Activated T-cell treated with anti-CD3 and anti-CD28 coated beads for 1 hour (primary cell): ENCODE measurements around the gene PKNOX2.

ENCODE experiments used
- DNase-seq: peaks from one replicate; pipeline ENCODE4 v3.0.0-alpha.2; 2020; ENCODE audit warnings: low read depth

Gene PKNOX2

DNA sequence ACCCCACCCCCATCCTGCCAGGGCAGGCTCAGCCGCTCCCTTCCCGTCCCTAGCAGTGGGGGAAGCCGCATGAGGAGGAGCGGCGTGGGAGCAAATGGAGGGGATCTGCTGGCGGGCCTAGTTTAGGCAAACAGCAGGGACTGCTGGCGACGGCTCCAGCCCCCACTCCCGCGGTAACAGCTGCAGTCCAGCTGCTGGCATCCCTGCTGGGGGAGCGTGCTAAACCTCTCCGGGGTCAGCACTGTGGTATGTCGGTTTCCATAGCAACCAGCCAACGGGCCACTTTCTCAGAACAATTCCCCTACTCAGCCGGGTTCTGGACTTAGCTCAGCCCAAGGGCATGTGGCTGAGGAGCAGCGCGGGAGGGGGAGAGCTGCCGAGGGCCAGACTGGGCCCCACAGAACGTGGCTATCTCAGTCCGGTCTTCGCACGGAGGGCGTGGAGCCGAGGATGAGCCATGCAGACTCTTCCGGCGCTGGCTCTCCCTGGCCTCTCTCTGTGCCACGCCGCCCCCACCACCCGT is 98.8 kb downstream of the PKNOX2 start:
- no peak for DNase-seq

DNA sequence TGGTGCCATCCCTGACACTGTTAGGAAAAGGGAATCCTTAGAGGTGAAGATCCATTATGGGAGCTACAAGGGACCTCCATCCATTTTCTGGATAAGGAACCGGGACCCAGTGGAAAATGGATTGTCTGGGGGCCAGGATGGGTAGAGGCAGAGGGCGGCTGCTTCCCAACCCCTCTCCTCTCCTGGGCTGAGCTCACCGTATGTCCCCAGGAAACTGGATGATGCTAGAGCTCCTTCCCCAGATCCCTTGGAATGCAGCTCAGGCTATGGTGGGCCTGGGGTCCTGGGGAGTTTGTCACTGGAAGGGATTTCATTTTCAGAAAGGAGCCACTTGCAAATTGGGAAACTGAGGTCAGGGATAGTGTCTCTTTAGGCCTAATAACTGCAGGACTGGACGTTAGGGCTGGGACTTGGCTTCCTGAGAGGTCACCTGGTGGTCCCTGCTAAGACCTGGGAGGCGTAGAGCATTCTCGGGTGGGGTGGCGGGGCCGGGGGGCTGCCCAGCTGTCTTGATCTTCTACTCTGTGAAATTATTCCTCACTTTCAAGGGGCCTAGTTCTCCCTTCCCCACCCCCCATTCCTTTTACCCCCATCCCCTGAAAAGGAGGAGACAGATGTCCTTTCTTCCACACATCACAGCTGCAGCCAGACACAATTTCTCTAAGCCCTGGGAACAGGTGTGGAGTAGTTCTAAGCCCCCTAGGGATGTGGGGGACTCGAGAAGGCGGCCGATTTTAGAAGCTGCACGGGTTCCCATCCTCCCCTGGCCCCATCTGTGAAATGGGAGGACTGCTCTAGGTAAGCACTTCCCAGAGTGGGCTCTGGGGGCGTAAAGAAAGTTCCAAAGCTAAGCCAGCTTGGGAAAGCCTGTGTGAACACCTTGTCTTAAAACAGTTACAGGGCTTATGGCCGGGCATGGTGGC is 99.8 kb downstream of the PKNOX2 start:
- no peak for DNase-seq

DNA sequence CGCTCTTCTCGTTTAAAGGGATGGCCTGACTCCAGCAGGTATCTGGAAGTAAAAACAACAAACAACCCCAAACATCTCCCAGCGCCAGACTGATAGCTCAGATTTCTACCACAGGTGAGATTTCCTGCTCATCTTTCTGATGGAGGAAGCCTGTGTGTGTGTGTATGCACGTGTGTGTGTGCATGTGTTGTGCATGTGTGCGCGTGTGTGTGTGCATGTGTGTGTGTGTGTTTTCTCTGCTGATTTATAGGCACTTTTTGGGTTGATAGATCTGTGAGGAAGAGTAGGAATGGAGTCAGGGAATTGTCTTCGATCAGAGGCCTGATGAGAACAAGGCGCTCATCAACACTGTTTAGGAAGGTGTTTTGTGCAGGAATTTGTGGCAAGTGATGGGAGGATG is 103.0 kb downstream of the PKNOX2 start:
- DNase-seq: no peak

DNA sequence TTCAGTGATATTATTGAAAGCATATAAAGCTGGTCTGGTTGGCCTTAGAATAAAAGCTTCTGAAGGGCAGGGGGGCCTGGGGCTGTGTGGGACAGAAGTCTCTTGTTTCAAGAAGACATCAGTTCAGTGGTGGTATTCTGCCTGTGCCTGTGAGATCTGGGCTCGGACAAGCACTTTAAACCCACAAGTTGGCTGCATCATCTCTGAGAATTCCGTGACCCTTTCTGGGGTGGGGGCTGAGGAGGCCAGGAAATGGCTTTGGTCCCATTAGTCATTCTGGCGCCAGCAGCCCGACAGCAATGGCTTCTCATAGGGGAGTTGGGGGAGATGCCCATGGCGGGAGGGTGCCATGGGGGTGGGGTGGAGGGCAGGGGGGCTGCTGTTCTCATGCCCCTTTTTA is 104.1 kb downstream of the PKNOX2 start:
- DNase-seq: no peak

DNA sequence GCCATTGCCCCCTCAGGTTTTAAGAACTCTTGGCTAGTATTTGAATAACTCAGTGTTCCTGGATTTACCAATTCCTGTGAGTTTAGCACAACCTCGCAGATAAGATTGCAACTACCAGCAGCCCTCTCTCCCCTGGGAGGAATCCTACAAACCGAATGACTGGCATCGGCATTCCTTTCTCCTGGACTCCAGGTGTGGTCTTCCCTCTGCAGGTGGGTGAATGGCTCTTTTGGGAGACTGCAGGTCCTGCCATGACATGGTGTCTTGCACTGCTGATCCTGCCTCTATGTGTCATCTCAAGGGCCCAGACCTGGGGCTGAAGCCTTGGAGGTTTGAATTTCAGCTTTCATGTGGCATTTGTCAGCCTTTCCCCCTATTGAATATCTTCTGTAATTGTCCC is 105.6 kb downstream of the PKNOX2 start:
- no peak for DNase-seq

DNA sequence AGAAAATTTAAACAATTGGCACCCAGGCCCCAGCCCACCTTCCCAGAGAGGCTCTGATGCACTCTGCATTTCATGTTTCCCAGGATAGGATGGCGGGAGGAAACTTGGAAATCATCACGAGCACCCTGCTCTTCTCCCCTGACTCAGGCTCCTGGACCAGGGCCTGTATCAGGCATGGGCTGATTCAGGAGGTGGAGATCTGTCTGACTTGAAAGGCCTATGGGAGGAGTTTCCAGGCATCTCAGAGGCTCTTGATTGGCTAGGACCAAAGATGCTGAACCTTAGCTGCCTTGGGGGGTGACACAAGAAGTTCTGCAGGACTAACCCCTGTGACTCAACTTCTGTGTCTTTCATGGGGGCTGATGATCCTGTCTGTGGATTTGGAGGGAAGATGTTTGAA is 106.2 kb downstream of the PKNOX2 start:
- no peak for DNase-seq

DNA sequence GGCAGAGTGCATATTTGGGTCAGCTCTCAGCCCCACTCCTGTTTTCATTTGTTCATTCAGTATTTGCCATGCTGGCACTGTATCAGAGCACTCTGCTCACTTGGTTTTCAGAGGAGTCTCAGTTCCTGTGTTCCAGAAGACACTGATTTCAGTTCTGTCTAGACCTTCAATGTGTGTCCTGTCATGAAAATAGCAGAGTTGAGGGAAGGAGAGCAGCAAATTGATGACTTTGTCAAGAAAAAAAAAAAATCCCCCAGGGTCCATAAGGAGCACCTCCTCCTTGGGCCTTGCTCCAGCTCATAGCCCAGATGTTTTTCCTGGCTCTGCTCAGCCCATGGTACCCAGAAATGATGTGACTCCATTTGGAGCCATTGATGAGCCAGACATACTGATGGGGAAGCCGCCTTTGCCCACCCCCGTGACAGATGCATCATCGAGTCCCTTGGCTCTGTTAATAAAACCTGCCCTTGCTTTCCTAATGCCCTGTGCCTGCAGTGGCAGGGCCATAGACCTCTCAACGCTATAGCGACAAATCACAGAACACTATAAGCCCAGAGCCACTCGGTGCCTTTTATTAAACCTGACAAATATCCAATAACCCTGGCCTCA is 107.0 kb downstream of the PKNOX2 start:
- DNase-seq: no peak

DNA sequence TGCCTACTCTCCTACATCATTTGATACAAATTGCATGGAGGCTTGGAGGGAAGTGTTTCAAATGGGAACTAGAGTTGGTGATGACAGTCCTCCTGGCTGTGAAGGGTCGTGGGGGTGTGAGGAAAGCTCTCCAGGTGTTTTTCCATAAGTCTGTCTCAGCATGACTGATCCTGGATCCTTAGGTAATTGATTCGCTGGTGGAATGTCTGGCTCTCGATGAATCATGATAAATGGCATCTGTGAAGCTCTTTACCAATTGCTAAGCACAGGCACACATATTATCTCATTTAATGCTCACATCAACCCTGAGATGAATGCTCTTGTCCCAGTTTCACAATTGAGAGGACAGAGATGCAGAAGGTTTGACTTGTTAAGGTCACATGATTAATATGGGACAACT is 107.5 kb downstream of the PKNOX2 start:
- no peak for DNase-seq

DNA sequence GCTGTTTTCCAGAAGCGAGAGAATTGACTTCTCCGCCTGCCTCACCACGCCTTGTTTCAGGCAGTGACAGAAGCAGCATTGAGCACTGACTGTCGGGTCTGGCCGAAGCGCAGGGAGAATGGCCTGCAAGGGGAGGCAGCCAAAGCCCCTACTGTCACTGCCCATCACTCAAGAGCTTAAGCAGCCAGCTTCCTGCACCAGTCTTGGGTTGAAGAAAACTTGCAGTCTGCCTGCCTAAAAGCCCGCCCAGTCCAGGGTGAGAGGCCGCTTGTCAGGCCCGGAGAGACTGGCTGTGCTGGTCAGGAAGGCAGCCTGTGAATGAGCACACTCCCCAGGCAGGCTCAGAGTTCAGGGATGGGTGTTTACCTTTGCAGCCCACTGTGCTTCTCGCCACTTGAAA is 108.3 kb downstream of the PKNOX2 start:
- no peak for DNase-seq

DNA sequence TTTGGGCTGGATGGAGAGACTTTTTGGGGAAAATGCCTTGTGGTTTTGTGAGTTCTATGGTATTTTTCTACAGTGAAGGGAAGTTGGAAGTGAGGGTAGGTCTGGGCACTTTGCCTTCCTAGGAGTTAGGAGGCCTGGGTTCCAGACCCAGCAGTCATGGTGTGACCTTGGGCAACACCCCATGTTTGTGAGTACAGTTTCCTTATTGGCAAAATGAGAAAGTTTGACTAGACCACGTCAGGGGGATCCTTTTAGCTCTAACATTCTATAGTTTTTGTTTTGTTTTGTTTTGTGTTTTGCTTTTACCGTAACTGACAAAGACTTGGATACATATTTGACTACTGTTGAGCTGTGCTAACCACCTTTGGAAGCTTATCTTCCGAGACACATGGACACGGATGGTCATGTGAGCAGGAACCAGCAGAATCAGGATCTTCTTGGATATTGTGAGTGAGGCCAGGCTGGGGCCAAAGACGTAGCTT is 109.0 kb downstream of the PKNOX2 start:
- DNase-seq: no peak

DNA sequence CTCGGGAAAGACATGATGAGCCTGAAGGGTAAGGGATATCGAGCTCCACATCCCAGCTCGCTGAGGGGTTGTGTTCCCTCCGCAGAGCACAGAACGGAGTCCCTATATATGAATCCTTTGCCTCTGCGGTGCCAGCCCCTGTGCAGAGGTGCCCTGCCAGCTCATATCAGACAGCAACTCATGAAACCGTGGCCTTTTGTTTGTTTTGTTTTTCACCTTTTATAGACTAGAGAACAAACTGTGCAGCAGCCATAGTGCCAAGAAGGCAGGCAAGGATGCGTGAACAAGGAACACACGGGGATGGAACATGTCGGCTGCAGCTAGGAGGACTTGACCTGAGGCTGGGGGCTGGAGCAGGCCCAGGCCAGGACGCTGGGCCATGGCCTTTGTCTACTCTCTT is 109.8 kb downstream of the PKNOX2 start:
- no peak for DNase-seq

DNA sequence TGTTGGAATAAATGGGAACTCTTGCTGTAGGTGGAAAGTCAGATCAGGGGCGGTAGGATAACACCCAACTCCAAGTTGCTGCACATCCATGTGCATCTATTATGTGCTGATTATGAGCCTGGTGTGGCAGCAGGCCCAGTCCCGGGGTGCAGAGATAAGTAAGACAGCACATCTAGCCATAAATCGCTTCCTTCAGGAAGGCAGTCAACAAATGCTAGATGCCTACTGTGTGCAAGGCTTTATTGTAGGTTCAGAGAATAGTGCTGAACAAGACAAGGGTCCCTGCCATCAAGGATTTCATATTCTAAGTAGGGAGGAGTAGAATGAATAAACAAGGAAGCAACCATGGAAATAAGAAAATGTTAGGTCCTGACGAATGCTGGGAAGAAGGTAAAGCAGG is 110.2 kb downstream of the PKNOX2 start:
- no peak for DNase-seq

DNA sequence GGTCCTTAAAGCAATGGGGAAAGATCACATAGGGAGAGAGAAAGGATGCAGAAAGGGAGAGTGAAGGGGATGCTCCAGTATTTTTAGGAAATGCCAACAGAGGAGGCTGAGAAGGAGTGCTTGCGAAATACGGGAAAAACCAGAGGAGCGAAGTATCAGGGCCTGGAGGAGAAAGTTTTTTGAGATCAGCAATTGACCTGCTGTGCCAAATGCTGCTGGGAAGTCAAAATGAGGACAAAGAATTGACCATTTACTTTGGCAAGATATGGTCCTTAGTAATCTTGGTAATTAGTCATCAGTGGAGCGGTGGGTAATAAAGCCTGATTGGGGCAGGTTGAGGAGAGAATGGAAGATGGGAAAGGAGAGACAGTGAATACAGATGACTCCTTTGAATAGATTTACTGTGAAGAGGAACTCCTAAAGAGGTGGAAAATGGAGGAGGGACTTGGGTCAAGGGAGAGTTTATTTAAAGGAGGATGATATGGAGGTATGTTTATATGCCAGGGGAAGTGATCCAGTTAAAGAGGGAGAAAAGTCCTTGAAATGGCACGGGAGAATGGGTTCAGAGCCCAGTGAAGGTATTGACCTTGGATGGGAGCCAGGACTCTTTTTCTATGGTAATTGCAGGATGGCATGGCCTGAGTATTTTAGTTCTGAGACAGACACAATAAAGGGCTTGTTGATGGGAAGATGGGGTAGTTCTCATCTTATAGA is 111.5 kb downstream of the PKNOX2 start:
- DNase-seq: no peak

DNA sequence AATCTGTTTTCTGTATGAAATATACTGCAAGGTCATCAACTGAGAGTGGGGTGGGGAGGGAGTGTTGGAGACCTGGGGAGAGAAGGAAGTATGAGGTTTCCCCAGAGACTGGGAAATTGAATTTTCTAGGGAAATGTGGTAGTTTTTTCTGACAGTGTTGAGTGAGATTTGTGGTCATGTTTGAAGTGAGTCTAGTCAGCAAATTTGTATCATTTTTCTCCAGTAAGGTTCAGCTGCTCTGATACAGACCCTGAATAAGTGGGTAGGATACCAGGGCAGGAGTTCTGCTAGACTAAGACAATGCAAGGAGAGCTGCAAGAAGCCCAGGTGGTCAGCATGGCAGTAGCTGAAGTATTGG is 112.0 kb downstream of the PKNOX2 start:
- no peak for DNase-seq

DNA sequence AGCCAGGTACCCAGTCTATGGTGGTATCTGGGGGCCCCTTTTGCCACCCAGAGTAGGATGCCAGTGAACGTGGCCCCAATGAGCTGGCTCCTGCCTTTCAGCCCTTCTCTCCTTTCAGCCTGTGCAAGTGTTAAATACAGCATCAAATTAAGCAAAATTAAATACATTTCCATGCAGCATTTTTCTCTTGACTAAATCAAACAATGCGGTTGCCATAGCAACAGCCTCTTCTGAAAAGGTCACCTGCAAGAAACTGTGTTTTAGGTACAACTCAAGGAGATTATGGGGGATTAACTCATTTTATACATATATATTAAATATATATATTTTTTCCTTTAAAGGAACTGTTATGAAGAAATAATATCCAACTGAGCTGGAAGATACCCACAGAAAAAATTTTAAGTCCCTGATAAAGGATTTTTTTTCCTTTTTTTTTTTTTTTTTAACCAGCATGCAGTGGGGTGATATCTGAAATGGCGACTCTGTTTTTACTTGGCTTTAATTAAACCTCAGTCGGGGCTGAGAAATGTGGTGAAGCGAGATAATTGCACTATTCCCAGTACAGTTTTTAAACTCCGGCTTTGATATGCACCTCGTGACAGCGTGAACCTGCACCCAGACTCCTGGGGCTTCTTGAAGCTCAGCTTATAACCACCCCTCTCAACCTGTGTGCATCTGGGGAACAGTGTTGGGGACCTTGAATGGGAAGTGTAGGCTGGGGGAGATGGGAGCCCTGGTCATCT is 115.3 kb downstream of the PKNOX2 start:
- no peak for DNase-seq

DNA sequence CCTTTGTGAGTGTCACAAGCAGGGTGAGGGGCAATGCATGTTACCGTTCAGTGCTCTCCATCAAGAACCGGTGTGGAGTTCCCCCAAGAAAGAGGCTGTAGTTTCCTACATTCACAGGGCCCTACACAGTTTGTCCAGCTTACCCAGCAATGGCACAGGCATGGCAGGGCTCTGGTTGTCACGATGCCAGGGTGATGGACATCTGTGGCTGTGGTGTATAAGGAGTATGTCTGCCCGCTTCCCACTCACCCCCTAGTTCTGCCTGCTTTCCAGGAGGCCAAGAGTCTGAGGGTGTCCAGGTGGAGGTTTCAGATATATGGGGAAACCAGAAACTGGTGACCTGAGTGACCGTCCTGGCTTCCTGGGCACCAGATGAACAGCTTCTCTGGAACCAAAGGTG is 116.1 kb downstream of the PKNOX2 start:
- DNase-seq: no peak

DNA sequence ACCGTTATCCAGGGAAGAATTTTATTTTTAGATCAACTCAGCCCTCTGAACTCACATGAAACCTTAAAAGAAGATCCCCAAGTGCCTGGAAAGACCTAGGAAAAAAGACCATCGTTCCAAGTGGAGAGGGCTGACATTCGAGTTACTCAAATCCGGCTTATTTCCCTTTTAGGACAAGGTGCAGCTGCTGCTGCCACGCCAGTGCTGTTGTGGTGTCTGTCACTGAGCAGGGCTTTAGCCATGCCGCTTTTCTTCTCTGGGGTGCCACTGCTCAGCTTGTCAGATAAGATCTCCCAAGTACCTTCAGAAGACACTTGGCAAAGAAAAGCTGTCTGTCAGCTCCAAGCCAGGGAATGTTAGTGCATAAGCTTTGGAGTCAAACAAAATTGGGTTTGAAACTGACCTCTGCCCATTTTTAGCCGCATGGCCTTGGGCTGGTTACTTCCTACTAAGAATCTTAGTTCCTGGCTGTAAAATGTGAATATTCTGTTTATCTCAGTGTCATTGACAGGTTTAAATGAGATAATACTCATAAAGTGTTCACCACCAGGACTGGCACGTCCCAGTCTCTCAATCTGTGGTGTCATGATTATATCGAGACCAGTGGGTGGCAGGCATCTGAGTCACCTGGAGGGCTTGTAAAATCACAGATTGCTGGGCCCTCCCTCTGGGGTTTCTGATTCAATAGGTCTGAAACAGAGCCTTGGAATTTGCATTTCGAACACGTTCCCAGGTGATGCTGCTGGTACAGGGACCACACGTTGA is 117.5 kb downstream of the PKNOX2 start:
- DNase-seq: no peak

DNA sequence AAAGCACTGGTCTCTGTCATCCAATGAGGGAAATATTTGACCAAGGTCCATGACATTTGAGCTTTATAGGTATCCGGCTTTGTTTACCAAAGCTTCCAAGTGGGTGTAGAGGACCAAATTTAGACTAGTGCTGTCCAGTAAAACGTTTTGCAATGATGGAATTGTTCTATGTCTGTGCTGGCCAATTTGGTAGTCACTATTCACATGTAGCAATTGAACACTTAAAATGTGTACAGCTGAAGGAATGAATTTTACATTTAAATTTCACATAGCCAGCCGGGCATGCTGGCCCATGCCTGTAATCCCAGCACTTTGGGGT is 118.0 kb downstream of the PKNOX2 start:
- DNase-seq: no peak

DNA sequence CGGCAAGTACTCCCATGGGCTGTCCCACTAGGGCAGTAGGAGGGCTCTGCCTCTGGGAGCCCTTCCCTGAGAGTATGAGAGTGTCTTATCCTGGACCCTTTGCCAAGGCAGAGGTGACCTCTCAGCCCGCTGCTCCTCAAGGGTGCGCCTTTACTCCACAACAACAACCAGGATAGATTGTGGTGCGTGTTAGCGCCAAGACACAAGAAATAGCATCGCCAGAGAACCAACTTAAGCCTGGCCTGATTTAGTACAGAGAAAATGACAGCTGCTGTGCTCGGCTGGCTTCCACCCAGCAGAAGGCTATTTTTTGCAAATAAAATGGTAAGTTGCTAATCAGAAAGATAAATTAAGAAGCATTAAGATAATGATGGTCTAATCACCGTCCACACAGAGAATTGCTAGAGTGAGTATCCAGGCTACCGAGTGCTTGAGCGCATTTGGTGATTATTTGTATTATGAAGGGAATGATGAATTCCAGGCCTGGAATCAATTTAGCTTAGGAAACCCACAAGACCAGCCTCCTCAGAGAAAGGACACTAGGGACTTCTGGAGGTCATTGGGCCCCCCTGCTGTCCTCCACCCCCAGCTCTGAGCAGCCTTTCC is 119.8 kb downstream of the PKNOX2 start:
- no peak for DNase-seq

DNA sequence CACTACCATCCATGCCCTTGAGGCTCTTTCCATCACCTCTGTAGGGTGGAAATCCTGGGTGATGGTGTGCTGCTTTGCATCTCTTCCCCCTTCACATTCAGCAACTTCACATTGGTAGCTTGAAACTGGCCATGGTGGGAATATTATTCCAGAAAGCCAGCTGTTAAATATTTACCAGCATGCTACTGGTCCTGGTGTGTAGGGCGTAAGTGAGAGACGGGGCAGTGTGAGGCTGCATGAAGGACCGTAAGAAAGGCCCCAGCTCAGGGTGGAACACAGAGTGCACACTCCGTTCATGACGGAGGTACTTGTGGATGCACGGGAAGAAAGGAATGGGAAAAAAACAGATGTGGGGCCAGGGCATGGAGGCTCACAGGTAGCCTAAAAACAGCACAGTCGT is 121.3 kb downstream of the PKNOX2 start:
- DNase-seq: no peak

DNA sequence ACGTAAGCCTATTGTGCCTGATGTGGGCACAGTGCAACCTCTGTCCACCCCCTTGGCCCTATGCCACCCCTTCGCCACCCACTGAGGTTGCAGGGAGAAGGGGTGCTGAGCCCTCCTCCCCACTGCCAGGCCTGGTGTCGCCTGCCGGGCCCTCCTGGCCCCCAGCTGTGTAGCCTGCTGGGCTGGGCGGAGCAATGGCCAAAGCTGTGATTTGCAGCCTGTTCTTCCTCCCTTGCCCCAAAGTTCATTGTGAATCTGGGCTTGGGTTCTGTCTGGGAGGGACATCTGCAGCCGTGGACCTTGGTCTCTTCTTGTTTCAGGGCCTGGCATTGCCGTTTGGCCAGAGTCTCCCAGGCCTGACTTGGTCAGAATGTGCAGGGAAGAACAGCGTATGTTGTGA is 121.9 kb downstream of the PKNOX2 start:
- no peak for DNase-seq
